Lung (tissue), 12 donors: ENCODE measurements around the gene THOC7. TPM values are rescaled to one million over a fixed set of nuclear protein-coding genes. Genes with fewer than 3 reads are reported as not detected.

Experiments used
- ATAC-seq: fragments of 200-7000 bp; cut with Tn5 transposase; one replicate; pipeline ENCODE4 v1.9.1; 2020; ENCODE audit warnings: moderate number of reproducible peaks; ENCODE audit not compliant: insufficient read depth, low FRiP score
- DNase-seq, 3 donors: peaks; one replicate each; pipeline ENCODE4 v3.0.0-alpha.2; 2013 to 2017
- H3K27ac ChIP-seq, 2 donors: one replicate each; pipeline ENCODE4 v1.5.1; 2013; ENCODE audit warnings: mild to moderate bottlenecking in 2 of 2, moderate library complexity in 2 of 2, control low read depth in 1 of 2, inconsistent platforms in 1 of 2, low read depth in 1 of 2, low read length in 1 of 2
- H3K27me3 ChIP-seq, 3 donors: one replicate each; pipeline ENCODE4 v1.5.1; 2013; ENCODE audit warnings: low read length in 2 of 3; ENCODE audit not compliant: control insufficient read depth in 3 of 3, insufficient read depth in 3 of 3
- H3K36me3 ChIP-seq, 4 donors: one replicate each; pipeline ENCODE4 v1.5.1; 2013; ENCODE audit warnings: low read length in 4 of 4, mild to moderate bottlenecking in 1 of 4, moderate library complexity in 1 of 4; ENCODE audit not compliant: control insufficient read depth in 4 of 4, insufficient read depth in 4 of 4
- H3K4me1 ChIP-seq, 5 donors: one replicate each; pipeline ENCODE4 v1.5.1; 2013; ENCODE audit warnings: low read length in 5 of 5, mild to moderate bottlenecking in 2 of 5, moderate library complexity in 1 of 5; ENCODE audit not compliant: control insufficient read depth in 5 of 5, insufficient read depth in 5 of 5
- H3K4me3 ChIP-seq: one replicate; pipeline ENCODE4 v1.5.1; 2013; ENCODE audit warnings: mild to moderate bottlenecking, control low read depth, moderate library complexity
- H3K9ac ChIP-seq, 2 donors: one replicate each; pipeline ENCODE4 v1.5.1; 2013; ENCODE audit warnings: low read length in 2 of 2, control low read depth in 1 of 2; ENCODE audit not compliant: insufficient read depth in 1 of 2
- H3K9me3 ChIP-seq, 4 donors: one replicate each; pipeline ENCODE4 v1.5.1; 2013; ENCODE audit warnings: low read length in 3 of 4, mild to moderate bottlenecking in 1 of 4, moderate library complexity in 1 of 4; ENCODE audit not compliant: control insufficient read depth in 4 of 4, insufficient read depth in 3 of 4
- WGBS, 2 donors: extraction: QIAGEN DNeasy Blood & Tissue Kit; methylation state at CpG; one replicate each; pipeline ENCODE4 v1.1.7; 2013; 5-methylcytosine and 5-hydroxymethylcytosine counted together
- polyA plus RNA-seq, 2 donors: library from polyadenylated mRNA; stranded (reverse); fragments of 200-250 nt; gene quantifications; one replicate each; pipeline ENCODE4 v1.2.1, GENCODE V29; 2013
- total RNA-seq, 2 donors: library from RNA; depleted of rRNA in 1 of 2; stranded (reverse); fragments of >200 nt in 1 of 2; gene quantifications; one replicate each; pipeline ENCODE4 v1.2.1, GENCODE V29; 2014 to 2021
- TF ChIP-seq, protein P1 (sequence below): IDR thresholded peaks from 2 replicates; pipeline ENCODE4 v1.5.1; 2012; ENCODE audit warnings: mild to moderate bottlenecking; ENCODE audit errors: control extremely low read depth, extremely low read depth
- donor health status: control.
- donor health status: control.
- donor health status: Bipolar disorder and iron deficiency.
- donor health status: healthy.
- donor health status: DM: yes; HTN: yes; CAD: no.

The THOC7 gene
- total and polyA plus RNA-seq, 4 donors, result 38.1 to 124 (median 42.5) TPM

- peak; percentile 67 for ATAC-seq
- Histone ChIP-seq H3K9ac (no peak overlapping the region), H3K36me3 (peaks cover 0 to under 1% (median 0%) of the 10 kb centered on the region in 4 donors), H3K27me3 (no peaks in the 10 kb centered on the region), H3K4me3 (no peak overlapping the region), H3K9me3 (no peaks in the 10 kb centered on the region), H3K27ac (no peak overlapping the region), H3K4me1 (peaks cover 0 to 7% (median 0%) of the 10 kb centered on the region in 5 donors)
- TF ChIP-seq, protein P1, sequence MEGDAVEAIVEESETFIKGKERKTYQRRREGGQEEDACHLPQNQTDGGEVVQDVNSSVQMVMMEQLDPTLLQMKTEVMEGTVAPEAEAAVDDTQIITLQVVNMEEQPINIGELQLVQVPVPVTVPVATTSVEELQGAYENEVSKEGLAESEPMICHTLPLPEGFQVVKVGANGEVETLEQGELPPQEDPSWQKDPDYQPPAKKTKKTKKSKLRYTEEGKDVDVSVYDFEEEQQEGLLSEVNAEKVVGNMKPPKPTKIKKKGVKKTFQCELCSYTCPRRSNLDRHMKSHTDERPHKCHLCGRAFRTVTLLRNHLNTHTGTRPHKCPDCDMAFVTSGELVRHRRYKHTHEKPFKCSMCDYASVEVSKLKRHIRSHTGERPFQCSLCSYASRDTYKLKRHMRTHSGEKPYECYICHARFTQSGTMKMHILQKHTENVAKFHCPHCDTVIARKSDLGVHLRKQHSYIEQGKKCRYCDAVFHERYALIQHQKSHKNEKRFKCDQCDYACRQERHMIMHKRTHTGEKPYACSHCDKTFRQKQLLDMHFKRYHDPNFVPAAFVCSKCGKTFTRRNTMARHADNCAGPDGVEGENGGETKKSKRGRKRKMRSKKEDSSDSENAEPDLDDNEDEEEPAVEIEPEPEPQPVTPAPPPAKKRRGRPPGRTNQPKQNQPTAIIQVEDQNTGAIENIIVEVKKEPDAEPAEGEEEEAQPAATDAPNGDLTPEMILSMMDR, result peak; percentile 88
- 33 to 40% methylated on average over 10 of the region's 10 CpGs for WGBS, 2 donors
- peak; percentile 57 to 83 (median 79) for DNase-seq
These were observed 45.1 kb downstream of the THOC7 start for GRCh38 chr3:63818282-63819150.

DNA sequence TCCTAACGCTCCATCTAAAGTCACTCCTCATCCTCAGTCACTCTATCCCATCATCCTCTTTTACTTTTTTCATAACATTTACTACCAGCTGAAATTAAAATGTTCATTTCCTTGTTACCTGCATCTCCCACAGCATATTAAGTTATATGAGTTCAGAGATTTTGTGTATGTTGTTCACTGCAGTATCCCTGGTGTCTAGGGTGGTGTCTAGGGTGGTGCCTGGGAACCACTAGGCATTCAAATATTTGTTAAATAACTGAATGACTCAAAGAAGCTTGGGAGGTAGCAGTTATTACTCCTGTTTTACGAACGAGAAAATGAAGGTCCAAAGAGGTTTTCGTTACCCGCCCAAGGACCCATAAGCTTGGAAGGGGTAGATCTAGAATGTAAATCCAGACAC, 46.4 kb downstream of the THOC7 start:
- H3K9ac ChIP-seq, result no peak overlapping the region
- H3K4me3 ChIP-seq, result no peak overlapping the region
- H3K36me3 ChIP-seq, result no peaks in the 10 kb centered on the region
- DNase-seq (no peak), ATAC-seq (no peak)
- H3K9me3 ChIP-seq, result no peaks in the 10 kb centered on the region
- TF ChIP-seq, protein P1, result no peak
- H3K4me1 ChIP-seq, result peaks cover 0 to 7% (median 0%) of the 10 kb centered on the region in 5 donors
- 94% methylated on average over 5 of the region's 5 CpGs for WGBS, 2 donors
- H3K27me3 ChIP-seq, result no peaks in the 10 kb centered on the region
- H3K27ac ChIP-seq, result no peak overlapping the region

DNA sequence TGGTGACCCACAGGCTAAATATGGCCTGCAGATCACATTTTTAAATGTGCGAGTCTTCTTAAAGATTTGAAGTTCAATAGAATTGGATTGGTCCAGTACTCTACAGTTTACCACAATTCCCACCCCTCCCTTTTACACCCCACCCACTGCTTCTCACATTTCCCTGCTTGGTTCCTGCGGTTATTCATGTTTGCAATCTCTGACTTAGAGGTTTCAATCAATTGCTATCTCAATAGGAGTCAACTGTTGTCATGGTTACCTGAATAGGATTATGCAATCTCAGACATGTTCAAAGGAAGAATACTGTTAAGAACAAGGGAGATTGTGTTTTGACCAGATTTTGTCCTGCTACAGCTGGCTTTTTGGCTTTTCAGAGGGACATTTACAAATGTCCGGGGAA, 49.4 kb downstream of the THOC7 start:
- Histone ChIP-seq H3K9ac (no peak overlapping the region), H3K36me3 (peaks cover 0 to 2% (median 0%) of the 10 kb centered on the region in 4 donors), H3K27me3 (no peaks in the 10 kb centered on the region), H3K9me3 (no peaks in the 10 kb centered on the region), H3K4me1 (peaks cover 0 to 6% (median 0%) of the 10 kb centered on the region in 5 donors), H3K4me3 (no peak overlapping the region), H3K27ac (no peak overlapping the region)
- DNase-seq (peak in 1 of 3 donors; percentile 17), ATAC-seq (no peak)
- WGBS, 2 donors, result 86 to 87% methylated on average over 3 of the region's 3 CpGs
- TF ChIP-seq, protein P1, result no peak
